H1 (cell line): Measurements from ENCODE around the gene ADRM1. TPM values are rescaled to one million over a fixed set of nuclear protein-coding genes. Genes with fewer than 3 reads are reported as not detected.

Experiments used
- CTCF ChIA-PET: fragments of 300-600 bp; sonication (Branson Sonifier 250); formaldehyde crosslinking; loops from one replicate; lab custom pipeline; 2021; ENCODE audit not compliant: partially characterized antibody; lab: Charles Lee
- POLR2A ChIA-PET: fragments of 300-600 bp; sonication (Branson Sonifier 250); formaldehyde crosslinking; loops from one replicate; lab custom pipeline; 2021; ENCODE audit warnings: inconsistent platforms; ENCODE audit not compliant: partially characterized antibody; lab: Charles Lee
- DNase-seq, 2 experiments: peaks; one replicate each; pipeline versions ENCODE4 v3.0.0 to v3.0.0-alpha.2; 2010 to 2022; ENCODE audit warnings: low spot score in 2 of 2, low read depth in 1 of 2, mixed read lengths in 1 of 2
- FAIRE-seq: peaks from 2 replicates; lab custom pipeline; 2011; peaks lifted over from hg19 to GRCh38; lab: Jason Lieb, UNC
- H2AFZ ChIP-seq: 2 replicates; pipeline ENCODE4 v1.8.1; 2012; ENCODE audit warnings: low read length, inconsistent platforms
- H2AK5ac ChIP-seq: 2 replicates; pipeline ENCODE4 v1.6.1; 2013; ENCODE audit warnings: low read depth, low read length
- H2BK120ac ChIP-seq: replicated peaks from 2 replicates; pipeline ENCODE3; 2013; ENCODE audit warnings: low read depth, low read length, inconsistent platforms
- H2BK12ac ChIP-seq: 2 replicates; pipeline ENCODE4 v1.6.1; 2013; ENCODE audit warnings: low read depth, low read length
- H2BK15ac ChIP-seq: 2 replicates; pipeline ENCODE4 v1.6.1; 2013; ENCODE audit warnings: low read length
- H2BK20ac ChIP-seq: 2 replicates; pipeline ENCODE4 v1.6.1; 2013; ENCODE audit warnings: low read length
- H2BK5ac ChIP-seq: 2 replicates; pipeline ENCODE4 v1.6.1; 2013; ENCODE audit warnings: low read depth, low read length
- H3K14ac ChIP-seq: 2 replicates; pipeline ENCODE4 v1.6.1; 2013; ENCODE audit warnings: inconsistent platforms; ENCODE audit not compliant: insufficient read length
- H3K18ac ChIP-seq: 2 replicates; pipeline ENCODE4 v1.6.1; 2013; ENCODE audit warnings: low read length; ENCODE audit errors: extremely low read depth
- H3K23ac ChIP-seq: 2 replicates; pipeline ENCODE4 v1.6.1; 2013; ENCODE audit warnings: inconsistent platforms; ENCODE audit not compliant: insufficient read length
- H3K23me2 ChIP-seq: 2 replicates; pipeline ENCODE4 v1.6.1; 2013; ENCODE audit warnings: low read depth, low read length
- H3K27ac ChIP-seq: 2 replicates; pipeline ENCODE4 v1.6.1; 2011; ENCODE audit warnings: low read depth, low read length, inconsistent platforms
- H3K27me3 ChIP-seq, 4 experiments: replicated peaks in 1 of 4; 1 replicate in 1 of 4; 2 replicates in 3 of 4; pipeline versions ENCODE4 v1.6.1 to v1.8.1; 2011 to 2013; ENCODE audit warnings: low read length in 3 of 4, mild to moderate bottlenecking in 3 of 4, inconsistent platforms in 2 of 4, mixed read lengths in 2 of 4, moderate library complexity in 1 of 4; ENCODE audit not compliant: control insufficient read depth in 3 of 4, insufficient read depth in 3 of 4; ENCODE audit errors: extremely low read depth in 1 of 4
- H3K36me3 ChIP-seq, 4 experiments: 2 replicates each; pipeline versions ENCODE4 v1.6.1 to v1.8.1; 2011 to 2013; ENCODE audit warnings: mild to moderate bottlenecking in 4 of 4, low read length in 3 of 4, moderate library complexity in 2 of 4, control low read depth in 1 of 4, inconsistent platforms in 1 of 4; ENCODE audit not compliant: insufficient read depth in 4 of 4, control insufficient read depth in 2 of 4
- H3K4ac ChIP-seq: replicated peaks from 2 replicates; pipeline ENCODE3; 2013; ENCODE audit warnings: low read length, low read depth, mixed read lengths, inconsistent platforms; ENCODE audit not compliant: insufficient read length
- H3K4me1 ChIP-seq, 4 experiments: replicated peaks in 1 of 4; 1 replicate in 1 of 4; 2 replicates in 3 of 4; pipeline versions ENCODE4 v1.6.1 to v1.8.1; 2011 to 2013; ENCODE audit warnings: low read length in 3 of 4, inconsistent platforms in 2 of 4, mixed read lengths in 1 of 4; ENCODE audit not compliant: insufficient read depth in 4 of 4, control insufficient read depth in 3 of 4
- H3K4me2 ChIP-seq, 2 experiments: 2 replicates each; pipeline versions ENCODE4 v1.6.1 to v1.8.1; 2011 to 2013; ENCODE audit warnings: low read depth in 2 of 2, low read length in 2 of 2, control low read depth in 1 of 2, inconsistent platforms in 1 of 2, mild to moderate bottlenecking in 1 of 2; ENCODE audit not compliant: insufficient read depth in 1 of 2
- H3K4me3 ChIP-seq, 4 experiments: fragments of 200-600, 300-600 bp in 1 of 4; sonication (generic), shearing (Covaris generic), sonication (Bioruptor Twin) in 1 of 4; 2 replicates each; pipeline versions ENCODE4 v1.5.1 to v1.8.1; 2011 to 2016; ENCODE audit warnings: low read length in 4 of 4, low read depth in 3 of 4, control low read depth in 2 of 4, inconsistent platforms in 2 of 4, mild to moderate bottlenecking in 2 of 4, mixed read lengths in 1 of 4, moderate library complexity in 1 of 4; ENCODE audit not compliant: insufficient read depth in 2 of 4; ENCODE audit errors: extremely low read depth in 1 of 4
- H3K56ac ChIP-seq: replicated peaks from 2 replicates; pipeline ENCODE3; 2013; ENCODE audit warnings: low read depth, mild to moderate bottlenecking, mixed read lengths, low read length, inconsistent platforms; ENCODE audit not compliant: insufficient read length
- H3K79me1 ChIP-seq: 2 replicates; pipeline ENCODE4 v1.6.1; 2013; ENCODE audit warnings: low read depth, low read length, control low read depth
- H3K79me2 ChIP-seq, 2 experiments: 2 replicates each; pipeline versions ENCODE4 v1.6.1 to v1.8.1; 2012 to 2013; ENCODE audit warnings: low read length in 2 of 2, mild to moderate bottlenecking in 2 of 2, inconsistent platforms in 1 of 2; ENCODE audit not compliant: insufficient read depth in 2 of 2, control insufficient read depth in 1 of 2
- H3K9ac ChIP-seq, 4 experiments: replicated peaks in 1 of 4; 1 replicate in 1 of 4; 2 replicates in 3 of 4; pipeline versions ENCODE4 v1.6.1 to v1.8.1; 2011 to 2013; ENCODE audit warnings: low read depth in 3 of 4, low read length in 3 of 4, control low read depth in 2 of 4, mild to moderate bottlenecking in 2 of 4, moderate library complexity in 2 of 4, inconsistent platforms in 1 of 4; ENCODE audit errors: extremely low read depth in 1 of 4
- H3K9me3 ChIP-seq, 2 experiments: 2 replicates each; pipeline versions ENCODE4 v1.6.1 to v1.8.1; 2012 to 2013; ENCODE audit warnings: mild to moderate bottlenecking in 2 of 2, moderate library complexity in 2 of 2, control low read depth in 1 of 2, inconsistent platforms in 1 of 2, low read depth in 1 of 2, low read length in 1 of 2, mixed read lengths in 1 of 2; ENCODE audit not compliant: insufficient read depth in 2 of 2
- H4K20me1 ChIP-seq, 2 experiments: replicated peaks in 1 of 2; 2 replicates each; pipeline versions ENCODE3 to v1.8.1; 2011 to 2013; ENCODE audit warnings: inconsistent platforms in 2 of 2, low read length in 2 of 2, mild to moderate bottlenecking in 1 of 2; ENCODE audit not compliant: insufficient read depth in 2 of 2, control insufficient read depth in 1 of 2
- H4K5ac ChIP-seq: 2 replicates; pipeline ENCODE4 v1.6.1; 2013; ENCODE audit warnings: low read length, low read depth, mixed read lengths, inconsistent platforms; ENCODE audit not compliant: insufficient read length
- H4K8ac ChIP-seq: 2 replicates; pipeline ENCODE4 v1.8.0; 2013; ENCODE audit warnings: mild to moderate bottlenecking, moderate library complexity, low read length, inconsistent platforms; ENCODE audit not compliant: insufficient read depth; ENCODE audit errors: extremely low read depth
- H4K91ac ChIP-seq: replicated peaks from 2 replicates; pipeline ENCODE3; 2013; ENCODE audit warnings: low read length, mixed read lengths, inconsistent platforms; ENCODE audit not compliant: insufficient read length
- BCL11A ChIP-seq, 2 experiments: IDR thresholded peaks; one replicate each; pipeline ENCODE4 v1.6.1; 2011; ENCODE audit warnings: low read depth in 2 of 2, low read length in 2 of 2, mild to moderate bottlenecking in 2 of 2
- CHD2 ChIP-seq: IDR thresholded peaks from 2 replicates; pipeline ENCODE4 v1.6.1; 2012; ENCODE audit warnings: low read length, improper control_type of control experiment
- CREB1 ChIP-seq: IDR thresholded peaks from 2 replicates; pipeline ENCODE4 v1.6.1; 2012; ENCODE audit warnings: inconsistent platforms
- EZH2 ChIP-seq: fragments of 200-600 bp; sonication (generic); IDR thresholded peaks from 2 replicates; pipeline ENCODE4 v1.7.1; 2012; ENCODE audit warnings: low read depth, mild to moderate bottlenecking, moderate library complexity, low read length, inconsistent platforms; ENCODE audit not compliant: severe bottlenecking
- HDAC2 ChIP-seq, 2 experiments: fragments of 300-600 bp in 1 of 2; sonication (generic) in 1 of 2; IDR thresholded peaks; 2 replicates each; pipeline ENCODE4 v1.6.1; 2011 to 2012; ENCODE audit warnings: low read depth in 2 of 2, low read length in 2 of 2, mild to moderate bottlenecking in 2 of 2, moderate library complexity in 2 of 2, borderline replicate concordance in 1 of 2, inconsistent platforms in 1 of 2
- JUN ChIP-seq: IDR thresholded peaks from 2 replicates; pipeline ENCODE4 v1.6.1; 2011; ENCODE audit warnings: low read depth, mild to moderate bottlenecking, improper control_type of control experiment, low read length
- NANOG ChIP-seq: IDR thresholded peaks from 2 replicates; pipeline ENCODE4 v1.6.1; 2011; ENCODE audit warnings: low read length, low read depth, mild to moderate bottlenecking, inconsistent platforms; ENCODE audit not compliant: insufficient read depth, poor library complexity, severe bottlenecking
- SP4 ChIP-seq: IDR thresholded peaks from 2 replicates; pipeline ENCODE4 v1.6.1; 2012; ENCODE audit warnings: low read length, inconsistent platforms
- WGBS, 2 experiments: shearing (Covaris generic) in 1 of 2; methylation state at CpG; one replicate each; pipeline versions ENCODE4 v1.1.6 to v1.1.7; 2013 to 2015; ENCODE audit warnings: low lambda C conversion rate in 2 of 2, mixed read lengths in 2 of 2, inconsistent platforms in 1 of 2, low coverage in 1 of 2, missing lambda C conversion rate in 1 of 2; ENCODE audit not compliant: insufficient replicate concordance in 2 of 2, insufficient coverage in 1 of 2, insufficient read length in 1 of 2; ENCODE audit errors: extremely low coverage in 1 of 2, missing lambda C conversion rate in 1 of 2; 5-methylcytosine and 5-hydroxymethylcytosine counted together
- polyA plus RNA-seq, 7 experiments: library from polyadenylated mRNA; depleted of rRNA in 3 of 7; stranded (reverse) in 5 of 7; unstranded in 2 of 7; fragments of >200 nt in 5 of 7; fragments of 200-250 nt in 2 of 7; gene quantifications; 1 replicate in 5 of 7; 2 replicates in 1 of 7; 4 replicates in 1 of 7; pipeline versions ENCODE4 v1.2.1 to v1.2.3, GENCODE V29; 2011 to 2013; ENCODE audit warnings: missing spikeins in 2 of 7, mixed read lengths in 2 of 7
- total RNA-seq: library from RNA; stranded (reverse); fragmentation: NEBNext Ultra II Directional; extraction: Animal tissue kit (Norgen Biotek cat#: 25700); gene quantifications from 2 replicates; pipeline ENCODE4 v1.2.1, GENCODE V29; 2021

The ADRM1 gene
- total and polyA plus RNA-seq, 2 of the 8 experiments (the other 6 are each of a cell fraction or from before 2014, with no cell fraction given): 126 to 214 TPM

DNA sequence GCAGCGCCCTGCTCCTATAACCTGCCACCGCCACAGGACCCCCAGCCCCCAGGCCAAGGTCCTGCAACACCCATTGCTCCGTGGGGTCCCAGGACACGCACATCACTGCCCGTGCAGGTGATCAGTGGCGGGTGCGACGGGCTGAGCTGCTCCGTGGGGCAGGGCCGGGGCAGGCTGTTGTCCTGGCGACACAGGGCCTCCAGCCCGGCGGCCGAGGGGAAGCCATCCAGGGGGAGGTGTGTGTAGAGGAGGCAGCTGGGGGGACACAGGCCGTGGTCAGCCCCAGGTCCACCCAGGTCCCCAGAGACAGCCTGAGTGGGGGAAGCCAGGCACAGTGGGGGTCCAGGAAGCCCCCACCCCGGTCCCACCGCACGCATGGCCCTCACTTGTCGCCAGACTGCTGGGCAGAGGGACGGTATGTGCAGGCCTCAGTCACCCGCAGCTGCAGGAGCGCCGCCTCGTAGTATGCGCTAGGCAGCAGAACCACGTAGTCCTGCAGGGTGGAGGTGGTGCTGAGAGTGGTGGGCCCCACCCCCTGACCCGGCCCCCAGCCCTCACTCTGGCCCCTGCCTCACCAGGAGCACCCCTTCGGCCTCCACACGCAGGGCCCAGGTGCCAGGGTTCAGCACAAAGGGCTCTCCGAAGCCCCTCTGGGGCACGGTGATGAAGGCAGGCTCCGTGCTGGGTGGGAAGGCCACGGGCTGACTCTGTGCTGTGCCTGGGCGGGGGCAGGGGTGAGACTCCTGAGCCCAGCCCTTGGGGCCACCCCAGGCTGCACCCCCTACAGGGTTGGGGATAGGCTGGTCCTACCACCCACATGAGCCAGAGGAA, 30.4 kb downstream of the ADRM1 start:
- no peaks in the 10 kb centered on the region; a peak in 1 of 4 replicates for H3K9me3 ChIP-seq
- H3K14ac ChIP-seq: no peak overlapping the region
- no peak overlapping the region for H3K9ac ChIP-seq
- no peak overlapping the region for H3K4ac ChIP-seq
- ChIA-PET CTCF (interaction anchor here (1.0 to 1.2 kb wide), 3 partner anchors 38 to 68 kb away, joined by 3 read pairs; no protein-coding TSS in a partner anchor), POLR2A (interaction anchor here (0.9 to 13.3 kb wide), 11 partner anchors 9 to 36 kb away, joined by 3 to 151 read pairs (median 5); partner anchors contain the start of gene ADRM1)
- DNase-seq (no peak), FAIRE-seq (no peak)
- no peak overlapping the region for H2AFZ ChIP-seq
- H3K4me2 ChIP-seq: no peak overlapping the region
- no peak for TF ChIP-seq HDAC2 (IDR thresholded peaks at IDR 0.05; ENCODE audit: borderline replicate concordance in 1 of 2, low read depth in 2 of 2, low read length in 2 of 2)
- TF ChIP-seq SP4: no peak
- TF ChIP-seq JUN: no peak
- TF ChIP-seq EZH2: no peak
- TF ChIP-seq CHD2: no peak
- no peak for TF ChIP-seq CREB1
- no peak for TF ChIP-seq NANOG
- TF ChIP-seq BCL11A (IDR thresholded peaks at IDR 0.05; ENCODE audit: low read depth in 2 of 2, low read length in 2 of 2): no peak
- H3K23me2 ChIP-seq: no peaks in the 10 kb centered on the region
- no peak overlapping the region for H2AK5ac ChIP-seq
- H3K4me1 ChIP-seq: no peaks in the 10 kb centered on the region
- H2BK20ac ChIP-seq: no peak overlapping the region
- H4K5ac ChIP-seq: no peak overlapping the region
- H3K79me1 ChIP-seq: 0 out of 2 replicates have a peak, but pooled peaks cover 3% of the 10 kb centered on the region
- no peak overlapping the region for H4K91ac ChIP-seq
- H2BK5ac ChIP-seq: no peak overlapping the region; the same call in 1 of the 2 replicates
- H3K56ac ChIP-seq: no peak overlapping the region
- no peak overlapping the region for H3K23ac ChIP-seq
- H4K8ac ChIP-seq: no peak overlapping the region
- peaks cover 0 to 2% of the 10 kb centered on the region in 2 experiments; a peak in 1 of 4 replicates for H3K79me2 ChIP-seq
- no peak overlapping the region for H3K18ac ChIP-seq
- H3K36me3 ChIP-seq: peaks cover 23 to 86% (median 60%) of the 10 kb centered on the region in 4 experiments
- H2BK120ac ChIP-seq: no peak overlapping the region
- no peak overlapping the region for H2BK15ac ChIP-seq
- no peaks in the 10 kb centered on the region for H3K27me3 ChIP-seq
- no peak overlapping the region for H3K4me3 ChIP-seq
- no peak overlapping the region for H2BK12ac ChIP-seq
- no peak overlapping the region for H3K27ac ChIP-seq
- H4K20me1 ChIP-seq: peaks cover 0 to 32% of the 10 kb centered on the region in 2 experiments
- 91% methylated on average over 20 of the region's 34 CpGs; no CpG with 5 or more reads in 1 of the 2 experiments for WGBS, 2 experiments
